Measurements from ENCODE around the gene NR5A1. TPM values are rescaled to one million over a fixed set of nuclear protein-coding genes. Genes with fewer than 3 reads are reported as not detected.

The NR5A1 gene
- total RNA-seq, result 0.96 TPM

DNA sequence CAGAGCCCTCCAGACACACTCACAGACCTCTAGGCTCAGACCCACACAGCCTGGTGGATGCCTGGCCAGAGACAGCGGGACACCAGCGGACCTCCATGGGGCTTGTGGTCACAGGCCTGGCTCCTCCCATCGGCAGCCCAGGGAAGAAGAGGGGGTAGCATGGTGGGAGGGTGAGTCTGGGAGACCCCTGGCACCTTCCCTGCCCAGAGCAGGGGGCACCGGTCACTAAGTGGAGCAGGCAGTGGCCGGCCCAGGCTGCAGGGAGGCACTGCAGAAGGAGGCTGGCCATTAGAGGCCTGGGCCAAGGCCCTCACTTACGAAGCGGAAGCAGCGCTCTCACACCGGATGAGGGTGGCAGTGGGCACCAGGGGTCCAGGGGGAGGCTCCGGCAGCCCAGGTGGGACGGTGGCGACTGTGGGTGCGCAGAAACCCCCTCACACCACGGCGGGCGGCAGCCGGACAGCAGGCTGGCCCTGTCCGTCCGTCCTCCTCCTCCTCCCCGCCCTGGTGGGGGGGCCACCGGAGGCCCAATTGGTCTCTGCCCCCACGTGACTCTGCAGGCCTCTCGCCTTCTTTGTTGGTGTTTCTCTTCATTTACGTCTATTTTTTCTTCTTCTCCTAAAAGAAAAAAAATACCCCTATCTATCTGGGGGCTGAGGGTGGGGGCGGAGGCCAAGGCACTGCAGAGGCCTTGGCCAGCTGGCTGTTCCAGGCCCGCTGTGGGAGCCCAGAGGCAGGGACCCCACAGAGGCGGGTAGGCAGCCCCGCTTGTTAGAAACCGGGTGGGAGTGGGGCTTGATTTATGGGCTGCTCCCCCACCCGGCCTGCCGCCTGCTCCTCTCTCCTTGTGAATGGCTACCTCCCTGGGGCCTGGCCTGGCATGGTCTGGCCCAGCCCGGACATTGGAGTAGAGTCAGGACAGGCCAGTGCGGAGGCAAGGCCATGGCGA, at the start of gene NR5A1:
Gene NR5A1, minus strand, starts transcription at position 469 of the 949 bp plus-strand sequence. CDS start 4,004 bp downstream, outside the sequence.
- TF ChIP-seq, protein P1, sequence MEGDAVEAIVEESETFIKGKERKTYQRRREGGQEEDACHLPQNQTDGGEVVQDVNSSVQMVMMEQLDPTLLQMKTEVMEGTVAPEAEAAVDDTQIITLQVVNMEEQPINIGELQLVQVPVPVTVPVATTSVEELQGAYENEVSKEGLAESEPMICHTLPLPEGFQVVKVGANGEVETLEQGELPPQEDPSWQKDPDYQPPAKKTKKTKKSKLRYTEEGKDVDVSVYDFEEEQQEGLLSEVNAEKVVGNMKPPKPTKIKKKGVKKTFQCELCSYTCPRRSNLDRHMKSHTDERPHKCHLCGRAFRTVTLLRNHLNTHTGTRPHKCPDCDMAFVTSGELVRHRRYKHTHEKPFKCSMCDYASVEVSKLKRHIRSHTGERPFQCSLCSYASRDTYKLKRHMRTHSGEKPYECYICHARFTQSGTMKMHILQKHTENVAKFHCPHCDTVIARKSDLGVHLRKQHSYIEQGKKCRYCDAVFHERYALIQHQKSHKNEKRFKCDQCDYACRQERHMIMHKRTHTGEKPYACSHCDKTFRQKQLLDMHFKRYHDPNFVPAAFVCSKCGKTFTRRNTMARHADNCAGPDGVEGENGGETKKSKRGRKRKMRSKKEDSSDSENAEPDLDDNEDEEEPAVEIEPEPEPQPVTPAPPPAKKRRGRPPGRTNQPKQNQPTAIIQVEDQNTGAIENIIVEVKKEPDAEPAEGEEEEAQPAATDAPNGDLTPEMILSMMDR (IDR thresholded peaks at IDR 0.05), result no peak
- H3K36me3 ChIP-seq, result no peaks in the 10 kb centered on the region
- peaks cover 0 to 6% of the 10 kb centered on the region in 2 donors for H3K4me1 ChIP-seq
- no peak for DNase-seq (ENCODE audit: low spot score in 2 of 2)
- H3K27ac ChIP-seq, result no peak within 1 kb of the TSS
- no peaks in the 10 kb centered on the region for H3K9me3 ChIP-seq
- peak within 1 kb of the TSS in 1 of 2 donors; percentile 39 for H3K4me3 ChIP-seq
- H3K27me3 ChIP-seq, result peaks cover 13% of the 10 kb centered on the region
- intact Hi-C loops (cut with DNase I), result loop anchor here (10.0 kb wide), 1 partner anchor 308 kb away; no protein-coding TSS in a partner anchor

DNA sequence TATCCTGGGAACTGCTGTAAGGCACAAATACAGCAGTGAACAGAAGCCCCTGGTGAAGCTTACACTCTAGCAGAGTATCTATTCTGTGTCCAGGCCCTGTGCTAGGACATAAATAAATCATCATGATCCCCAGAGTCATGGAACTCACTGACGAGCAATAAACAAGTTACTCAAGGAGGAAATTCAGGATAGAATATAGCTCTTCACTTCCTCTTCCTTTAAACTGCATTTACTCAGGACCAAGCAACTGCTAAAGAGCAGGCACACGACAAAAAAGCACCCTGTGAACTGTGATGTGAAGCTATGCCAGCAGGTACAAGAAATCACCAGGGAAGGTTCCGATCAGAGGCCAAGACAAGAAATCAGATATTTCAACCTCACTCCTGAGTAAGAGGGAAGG, 47.8 kb upstream of the NR5A1 start:
- DNase-seq (ENCODE audit: low spot score in 2 of 2), result no peak
- intact Hi-C loops (cut with DNase I), result no loop called here
- Histone ChIP-seq H3K4me1 (no peaks in the 10 kb centered on the region), H3K9me3 (no peaks in the 10 kb centered on the region), H3K36me3 (no peaks in the 10 kb centered on the region), H3K4me3 (no peak overlapping the region), H3K27me3 (no peaks in the 10 kb centered on the region), H3K27ac (no peak overlapping the region)
- TF ChIP-seq, protein P1 (IDR thresholded peaks at IDR 0.05), result no peak

DNA sequence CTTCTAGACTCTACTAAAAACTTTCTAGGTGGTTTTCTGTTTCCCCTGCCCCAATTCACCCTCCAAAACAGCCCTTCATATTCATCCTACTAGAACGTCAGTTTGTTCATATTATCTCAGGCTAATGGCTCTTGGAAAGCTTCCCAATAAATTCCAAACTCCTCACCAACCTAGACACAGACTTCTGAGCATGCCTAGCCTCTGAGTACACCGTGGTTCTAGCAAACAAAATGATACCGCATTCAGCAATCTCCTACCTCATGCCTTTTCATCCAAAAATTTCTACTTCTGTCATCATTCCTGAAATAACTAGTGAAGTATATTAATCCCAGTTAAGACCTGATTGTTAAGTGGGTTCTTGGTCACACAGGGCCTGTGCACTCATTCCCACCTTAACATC, 46.5 kb upstream of the NR5A1 start:
- H3K4me1 ChIP-seq, result no peaks in the 10 kb centered on the region
- no peak overlapping the region for H3K27ac ChIP-seq
- TF ChIP-seq, protein P1 (IDR thresholded peaks at IDR 0.05), result no peak
- DNase-seq (ENCODE audit: low spot score in 2 of 2), result no peak
- H3K9me3 ChIP-seq, result no peaks in the 10 kb centered on the region
- no peak overlapping the region for H3K4me3 ChIP-seq
- H3K36me3 ChIP-seq, result no peaks in the 10 kb centered on the region
- H3K27me3 ChIP-seq, result no peaks in the 10 kb centered on the region
- intact Hi-C loops (cut with DNase I), result no loop called here

DNA sequence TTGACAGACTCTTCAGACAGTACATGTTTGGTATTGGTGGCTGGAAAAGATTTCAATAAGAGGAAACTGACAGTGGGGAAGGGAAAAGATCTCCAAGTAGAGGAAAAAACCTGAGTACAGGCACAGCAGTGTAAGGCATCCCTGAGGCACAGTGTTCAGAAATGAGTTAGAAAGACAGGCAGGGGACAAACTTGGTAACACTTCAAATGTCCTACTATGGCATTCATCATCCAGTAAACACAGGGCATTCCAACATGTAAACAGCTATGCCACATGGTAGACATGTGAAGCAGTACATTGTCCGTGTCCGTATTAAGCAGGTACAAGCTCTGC, 45.0 kb upstream of the NR5A1 start:
- intact Hi-C loops (cut with DNase I), result no loop called here
- no peak for DNase-seq (ENCODE audit: low spot score in 2 of 2)
- H3K4me3 ChIP-seq, result no peak overlapping the region
- no peaks in the 10 kb centered on the region for H3K4me1 ChIP-seq
- H3K27ac ChIP-seq, result no peak overlapping the region
- TF ChIP-seq, protein P1 (IDR thresholded peaks at IDR 0.05), result no peak
- H3K36me3 ChIP-seq, result no peaks in the 10 kb centered on the region
- H3K9me3 ChIP-seq, result no peaks in the 10 kb centered on the region
- no peaks in the 10 kb centered on the region for H3K27me3 ChIP-seq

DNA sequence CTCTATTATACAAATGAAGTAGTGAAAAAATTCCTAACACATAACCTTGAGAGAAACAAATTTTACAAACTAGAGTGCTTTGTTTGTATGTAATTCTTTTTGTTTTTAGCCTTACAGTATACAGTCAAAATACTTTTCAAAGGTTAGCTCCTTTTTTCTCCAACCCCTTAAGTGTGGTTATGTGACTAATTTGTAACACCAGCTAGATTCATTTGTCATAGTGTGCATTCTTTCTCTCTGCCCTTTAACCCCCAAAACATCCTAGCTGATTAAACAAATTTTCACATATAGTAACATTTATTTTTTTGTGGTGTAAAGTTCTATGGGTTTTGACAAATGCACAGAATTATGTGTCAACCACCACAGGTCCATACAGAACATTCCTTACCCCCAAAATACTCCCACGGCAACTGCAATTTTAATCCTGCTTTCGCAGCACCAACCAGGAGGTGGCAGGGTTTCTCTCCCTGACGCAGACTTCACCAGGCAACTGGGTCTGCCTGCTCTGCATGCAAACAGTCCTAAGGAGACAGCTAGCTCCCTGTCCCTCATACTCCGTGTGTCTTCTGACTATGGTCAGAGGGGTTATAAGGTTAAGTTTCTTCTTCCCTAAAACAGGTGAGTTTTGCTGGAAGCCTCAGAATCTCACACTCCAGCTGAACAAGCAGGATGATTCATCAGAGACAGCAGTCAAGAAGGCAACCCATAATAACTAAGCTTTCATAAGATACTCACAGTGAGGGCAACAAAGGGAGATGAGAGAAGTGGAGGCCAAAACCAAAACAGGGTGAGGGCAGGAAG, 44.5 kb upstream of the NR5A1 start:
- Histone ChIP-seq H3K36me3 (no peaks in the 10 kb centered on the region), H3K9me3 (no peaks in the 10 kb centered on the region), H3K4me1 (no peaks in the 10 kb centered on the region), H3K27ac (no peak overlapping the region), H3K4me3 (no peak overlapping the region), H3K27me3 (no peaks in the 10 kb centered on the region)
- intact Hi-C loops (cut with DNase I), result no loop called here
- TF ChIP-seq, protein P1 (IDR thresholded peaks at IDR 0.05), result peak in 2 of 3 experiments; percentile 9 to 14
- DNase-seq (ENCODE audit: low spot score in 2 of 2), result no peak
